SK-N-SH treated with all-trans-retinoic acid at 6 μM for 48 hours (cell line): Measurements from ENCODE around the gene OR51F2.

Experiments used
- ATAC-seq: fragments of 200-7000 bp; cut with Tn5 transposase; 3 replicates; pipeline ENCODE4 v1.9.1; 2020; ENCODE audit warnings: mild to moderate bottlenecking, moderate library complexity
- ARNTL ChIP-seq: fragments of 450-650 bp; formaldehyde crosslinking; IDR thresholded peaks from 2 replicates; pipeline ENCODE4 v1.5.0; 2020; ENCODE audit warnings: low read depth, mild to moderate bottlenecking, moderate library complexity, borderline replicate concordance
- BACH2 ChIP-seq: fragments of 250-450 bp; sonication (Bioruptor Pico); IDR thresholded peaks from 2 replicates; pipeline ENCODE4 v1.9.0; 2021; ENCODE audit warnings: mild to moderate bottlenecking, borderline replicate concordance
- CSDC2 ChIP-seq: fragments of 250-450 bp; sonication (Bioruptor Pico); IDR thresholded peaks from 2 replicates; pipeline ENCODE4 v1.5.0; 2020; ENCODE audit warnings: mild to moderate bottlenecking, moderate library complexity
- ESRRG ChIP-seq: fragments of 250-450 bp; sonication (Bioruptor Pico); IDR thresholded peaks from 2 replicates; pipeline ENCODE4 v1.6.1; 2021; ENCODE audit warnings: mild to moderate bottlenecking
- GLIS3 ChIP-seq: fragments of 250-450 bp; sonication (Bioruptor Pico); IDR thresholded peaks from 2 replicates; pipeline ENCODE4 v1.5.0; 2020; ENCODE audit warnings: mild to moderate bottlenecking, moderate library complexity
- ISL1 ChIP-seq: fragments of 250-450 bp; sonication (Bioruptor Pico); IDR thresholded peaks from 2 replicates; pipeline ENCODE4 v2.1.2; 2022; ENCODE audit warnings: mild to moderate bottlenecking, moderate library complexity
- OSR1 ChIP-seq: fragments of 250-450 bp; sonication (Bioruptor Pico); IDR thresholded peaks from 2 replicates; pipeline ENCODE4 v1.8.0; 2022; ENCODE audit warnings: moderate library complexity, mild to moderate bottlenecking, inconsistent platforms
- PPARA ChIP-seq: fragments of 250-450 bp; sonication (Bioruptor Pico); IDR thresholded peaks from 2 replicates; pipeline ENCODE4 v1.5.0; 2020; ENCODE audit warnings: mild to moderate bottlenecking, borderline replicate concordance
- RARB ChIP-seq: fragments of 250-450 bp; sonication (Bioruptor Pico); IDR thresholded peaks from 2 replicates; pipeline ENCODE4 v1.8.0; 2021; ENCODE audit warnings: mild to moderate bottlenecking, moderate library complexity
- SNAI2 ChIP-seq: fragments of 250-450 bp; sonication (Bioruptor Pico); IDR thresholded peaks from 2 replicates; pipeline ENCODE4 v1.5.0; 2020; ENCODE audit warnings: mild to moderate bottlenecking, moderate library complexity
- TCF4 ChIP-seq: fragments of 250-450 bp; sonication (Bioruptor Pico); IDR thresholded peaks from 2 replicates; pipeline ENCODE4 v1.8.0; 2021; ENCODE audit warnings: mild to moderate bottlenecking, moderate library complexity, borderline replicate concordance
- TOX ChIP-seq: fragments of 250-450 bp; sonication (Bioruptor Pico); IDR thresholded peaks from 2 replicates; pipeline ENCODE4 v1.8.0; 2021; ENCODE audit warnings: mild to moderate bottlenecking, moderate library complexity, borderline replicate concordance
- ZC3H10 ChIP-seq: fragments of 250-450 bp; sonication (Bioruptor Pico); IDR thresholded peaks from 2 replicates; pipeline ENCODE4 v1.5.1; 2021; ENCODE audit warnings: mild to moderate bottlenecking, moderate library complexity
- ZFP30 ChIP-seq: fragments of 450-650 bp; formaldehyde crosslinking; IDR thresholded peaks from 2 replicates; pipeline ENCODE4 v1.5.0; 2022; ENCODE audit warnings: mild to moderate bottlenecking, moderate library complexity
- ZNF565 ChIP-seq: fragments of 450-650 bp; formaldehyde crosslinking; conservative IDR thresholded peaks from 2 replicates; pipeline ENCODE4 v1.5.0; 2020; ENCODE audit warnings: low read depth, mild to moderate bottlenecking, moderate library complexity
- ZNF70 ChIP-seq: fragments of 450-650 bp; formaldehyde crosslinking; IDR thresholded peaks from 2 replicates; pipeline ENCODE4 v1.5.0; 2020; ENCODE audit warnings: mild to moderate bottlenecking, moderate library complexity
- ZNF8 ChIP-seq: fragments of 450-650 bp; formaldehyde crosslinking; IDR thresholded peaks from 2 replicates; pipeline ENCODE4 v1.5.0; 2020; ENCODE audit warnings: mild to moderate bottlenecking, moderate library complexity
- TF ChIP-seq, protein P1 (sequence below): fragments of 250-450 bp; sonication (Bioruptor Pico); IDR thresholded peaks from 2 replicates; pipeline ENCODE4 v1.8.0; 2020; ENCODE audit warnings: mild to moderate bottlenecking, moderate library complexity, borderline replicate concordance
- TF ChIP-seq, protein P2 (sequence below): fragments of 250-450 bp; sonication (Bioruptor Pico); IDR thresholded peaks from 2 replicates; pipeline ENCODE4 v1.5.1; 2020; ENCODE audit warnings: low read depth, mild to moderate bottlenecking, moderate library complexity
- TF ChIP-seq, protein P3 (sequence below): fragments of 250-450 bp; sonication (Bioruptor Pico); IDR thresholded peaks from 2 replicates; pipeline ENCODE4 v1.5.1; 2021; ENCODE audit warnings: mild to moderate bottlenecking, moderate library complexity
- TF ChIP-seq, protein P4 (sequence below): fragments of 250-450 bp; sonication (Bioruptor Pico); IDR thresholded peaks from 2 replicates; pipeline ENCODE4 v1.8.0; 2021; ENCODE audit warnings: low read depth, mild to moderate bottlenecking, moderate library complexity, borderline replicate concordance
- TF ChIP-seq, protein P5 (sequence below): fragments of 250-450 bp; sonication (Bioruptor Pico); IDR thresholded peaks from 2 replicates; pipeline ENCODE4 v1.5.0; 2020; ENCODE audit warnings: mild to moderate bottlenecking, moderate library complexity

Gene OR51F2

DNA sequence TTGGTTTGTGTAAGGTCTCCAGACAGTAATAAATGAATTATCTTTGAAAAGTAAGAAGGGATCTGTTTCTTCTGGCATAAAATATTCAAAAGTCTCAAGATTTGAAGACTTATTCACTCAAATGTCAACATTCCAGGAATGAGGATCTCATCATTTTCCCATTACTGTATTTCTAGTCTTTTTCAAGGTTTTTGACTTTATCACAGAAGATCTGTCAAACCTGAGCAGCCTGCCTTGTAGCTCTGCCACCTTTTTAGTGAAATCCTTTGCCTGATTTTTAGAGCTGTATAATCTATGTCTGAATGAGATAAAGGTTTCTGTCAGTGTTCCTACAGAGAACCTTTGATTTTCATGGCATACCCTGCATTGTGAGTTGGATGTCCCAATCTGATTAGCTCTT lies 4.0 kb downstream of the OR51F2 start:
- no peak for ATAC-seq
- TF ChIP-seq TCF4 (CRISPR knock-in tag): no peak
- TF ChIP-seq TOX (CRISPR knock-in tag): no peak
- TF ChIP-seq, protein P1, sequence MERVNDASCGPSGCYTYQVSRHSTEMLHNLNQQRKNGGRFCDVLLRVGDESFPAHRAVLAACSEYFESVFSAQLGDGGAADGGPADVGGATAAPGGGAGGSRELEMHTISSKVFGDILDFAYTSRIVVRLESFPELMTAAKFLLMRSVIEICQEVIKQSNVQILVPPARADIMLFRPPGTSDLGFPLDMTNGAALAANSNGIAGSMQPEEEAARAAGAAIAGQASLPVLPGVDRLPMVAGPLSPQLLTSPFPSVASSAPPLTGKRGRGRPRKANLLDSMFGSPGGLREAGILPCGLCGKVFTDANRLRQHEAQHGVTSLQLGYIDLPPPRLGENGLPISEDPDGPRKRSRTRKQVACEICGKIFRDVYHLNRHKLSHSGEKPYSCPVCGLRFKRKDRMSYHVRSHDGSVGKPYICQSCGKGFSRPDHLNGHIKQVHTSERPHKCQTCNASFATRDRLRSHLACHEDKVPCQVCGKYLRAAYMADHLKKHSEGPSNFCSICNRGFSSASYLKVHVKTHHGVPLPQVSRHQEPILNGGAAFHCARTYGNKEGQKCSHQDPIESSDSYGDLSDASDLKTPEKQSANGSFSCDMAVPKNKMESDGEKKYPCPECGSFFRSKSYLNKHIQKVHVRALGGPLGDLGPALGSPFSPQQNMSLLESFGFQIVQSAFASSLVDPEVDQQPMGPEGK (CRISPR knock-in tag): no peak
- no peak for TF ChIP-seq ZNF565
- no peak for TF ChIP-seq PPARA (CRISPR knock-in tag)
- TF ChIP-seq RARB: no peak
- TF ChIP-seq ZFP30 (CRISPR knock-in tag): no peak
- TF ChIP-seq ISL1 (CRISPR knock-in tag): no peak
- TF ChIP-seq, protein P2, sequence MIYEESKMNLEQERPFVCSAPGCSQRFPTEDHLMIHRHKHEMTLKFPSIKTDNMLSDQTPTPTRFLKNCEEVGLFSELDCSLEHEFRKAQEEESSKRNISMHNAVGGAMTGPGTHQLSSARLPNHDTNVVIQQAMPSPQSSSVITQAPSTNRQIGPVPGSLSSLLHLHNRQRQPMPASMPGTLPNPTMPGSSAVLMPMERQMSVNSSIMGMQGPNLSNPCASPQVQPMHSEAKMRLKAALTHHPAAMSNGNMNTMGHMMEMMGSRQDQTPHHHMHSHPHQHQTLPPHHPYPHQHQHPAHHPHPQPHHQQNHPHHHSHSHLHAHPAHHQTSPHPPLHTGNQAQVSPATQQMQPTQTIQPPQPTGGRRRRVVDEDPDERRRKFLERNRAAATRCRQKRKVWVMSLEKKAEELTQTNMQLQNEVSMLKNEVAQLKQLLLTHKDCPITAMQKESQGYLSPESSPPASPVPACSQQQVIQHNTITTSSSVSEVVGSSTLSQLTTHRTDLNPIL (CRISPR knock-in tag): no peak
- TF ChIP-seq, protein P3, sequence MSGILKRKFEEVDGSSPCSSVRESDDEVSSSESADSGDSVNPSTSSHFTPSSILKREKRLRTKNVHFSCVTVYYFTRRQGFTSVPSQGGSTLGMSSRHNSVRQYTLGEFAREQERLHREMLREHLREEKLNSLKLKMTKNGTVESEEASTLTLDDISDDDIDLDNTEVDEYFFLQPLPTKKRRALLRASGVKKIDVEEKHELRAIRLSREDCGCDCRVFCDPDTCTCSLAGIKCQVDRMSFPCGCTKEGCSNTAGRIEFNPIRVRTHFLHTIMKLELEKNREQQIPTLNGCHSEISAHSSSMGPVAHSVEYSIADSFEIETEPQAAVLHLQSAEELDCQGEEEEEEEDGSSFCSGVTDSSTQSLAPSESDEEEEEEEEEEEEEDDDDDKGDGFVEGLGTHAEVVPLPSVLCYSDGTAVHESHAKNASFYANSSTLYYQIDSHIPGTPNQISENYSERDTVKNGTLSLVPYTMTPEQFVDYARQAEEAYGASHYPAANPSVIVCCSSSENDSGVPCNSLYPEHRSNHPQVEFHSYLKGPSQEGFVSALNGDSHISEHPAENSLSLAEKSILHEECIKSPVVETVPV: no peak
- no peak for TF ChIP-seq ARNTL
- no peak for TF ChIP-seq ZC3H10
- TF ChIP-seq, protein P4, sequence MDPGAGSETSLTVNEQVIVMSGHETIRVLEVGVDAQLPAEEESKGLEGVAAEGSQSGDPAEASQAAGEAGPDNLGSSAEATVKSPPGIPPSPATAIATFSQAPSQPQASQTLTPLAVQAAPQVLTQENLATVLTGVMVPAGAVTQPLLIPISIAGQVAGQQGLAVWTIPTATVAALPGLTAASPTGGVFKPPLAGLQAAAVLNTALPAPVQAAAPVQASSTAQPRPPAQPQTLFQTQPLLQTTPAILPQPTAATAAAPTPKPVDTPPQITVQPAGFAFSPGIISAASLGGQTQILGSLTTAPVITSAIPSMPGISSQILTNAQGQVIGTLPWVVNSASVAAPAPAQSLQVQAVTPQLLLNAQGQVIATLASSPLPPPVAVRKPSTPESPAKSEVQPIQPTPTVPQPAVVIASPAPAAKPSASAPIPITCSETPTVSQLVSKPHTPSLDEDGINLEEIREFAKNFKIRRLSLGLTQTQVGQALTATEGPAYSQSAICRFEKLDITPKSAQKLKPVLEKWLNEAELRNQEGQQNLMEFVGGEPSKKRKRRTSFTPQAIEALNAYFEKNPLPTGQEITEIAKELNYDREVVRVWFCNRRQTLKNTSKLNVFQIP (CRISPR knock-in tag): no peak
- no peak for TF ChIP-seq OSR1 (CRISPR knock-in tag)

DNA sequence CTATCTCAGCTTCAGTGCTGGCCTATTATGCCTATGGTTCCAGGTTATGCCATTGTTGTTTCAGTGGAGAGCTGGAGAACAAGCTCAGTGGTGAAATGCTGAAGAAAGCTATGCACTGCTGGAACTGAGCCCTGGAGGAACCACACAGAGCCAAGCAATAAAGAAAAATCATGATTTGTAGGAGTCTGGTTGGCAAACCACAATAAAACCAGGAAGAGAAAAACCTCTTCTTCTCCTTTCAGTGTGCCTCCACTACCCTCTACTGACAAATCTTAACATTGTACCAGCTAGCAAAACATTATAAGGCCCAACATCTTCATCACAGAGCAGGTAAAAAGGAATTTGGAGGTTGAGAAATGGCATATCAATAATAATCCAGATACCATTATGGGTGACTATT lies 5.3 kb downstream of the OR51F2 start:
- TF ChIP-seq OSR1 (CRISPR knock-in tag) (no peak), BACH2 (no peak), GLIS3 (CRISPR knock-in tag) (no peak), ZC3H10 (no peak), CSDC2 (CRISPR knock-in tag) (no peak), ARNTL (no peak), SNAI2 (CRISPR knock-in tag) (no peak), ESRRG (CRISPR knock-in tag) (no peak), ZNF70 (no peak), TCF4 (CRISPR knock-in tag) (no peak), PPARA (CRISPR knock-in tag) (no peak), ZFP30 (CRISPR knock-in tag) (no peak), ZNF8 (CRISPR knock-in tag) (no peak)
- TF ChIP-seq, protein P2 (CRISPR knock-in tag): no peak
- ATAC-seq: no peak

DNA sequence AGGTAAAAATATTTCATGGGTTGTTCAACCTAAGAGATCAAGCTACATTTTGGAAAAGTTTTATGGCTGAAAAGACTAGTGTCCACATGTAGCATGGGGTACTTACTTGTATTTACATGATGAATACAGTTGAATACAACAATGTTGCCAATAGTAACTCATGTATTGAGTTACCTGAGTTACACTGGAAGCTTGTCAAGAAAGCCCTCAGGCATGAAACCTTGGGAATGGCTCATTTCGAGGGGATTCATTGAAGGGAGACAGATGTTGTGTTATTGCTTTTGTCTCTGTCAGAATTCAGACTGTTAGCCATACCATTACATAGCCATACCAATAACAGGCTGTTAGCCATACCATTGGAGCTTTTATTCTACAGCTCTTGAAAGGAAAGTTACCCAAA lies 9.2 kb downstream of the OR51F2 start:
- TF ChIP-seq, protein P5, sequence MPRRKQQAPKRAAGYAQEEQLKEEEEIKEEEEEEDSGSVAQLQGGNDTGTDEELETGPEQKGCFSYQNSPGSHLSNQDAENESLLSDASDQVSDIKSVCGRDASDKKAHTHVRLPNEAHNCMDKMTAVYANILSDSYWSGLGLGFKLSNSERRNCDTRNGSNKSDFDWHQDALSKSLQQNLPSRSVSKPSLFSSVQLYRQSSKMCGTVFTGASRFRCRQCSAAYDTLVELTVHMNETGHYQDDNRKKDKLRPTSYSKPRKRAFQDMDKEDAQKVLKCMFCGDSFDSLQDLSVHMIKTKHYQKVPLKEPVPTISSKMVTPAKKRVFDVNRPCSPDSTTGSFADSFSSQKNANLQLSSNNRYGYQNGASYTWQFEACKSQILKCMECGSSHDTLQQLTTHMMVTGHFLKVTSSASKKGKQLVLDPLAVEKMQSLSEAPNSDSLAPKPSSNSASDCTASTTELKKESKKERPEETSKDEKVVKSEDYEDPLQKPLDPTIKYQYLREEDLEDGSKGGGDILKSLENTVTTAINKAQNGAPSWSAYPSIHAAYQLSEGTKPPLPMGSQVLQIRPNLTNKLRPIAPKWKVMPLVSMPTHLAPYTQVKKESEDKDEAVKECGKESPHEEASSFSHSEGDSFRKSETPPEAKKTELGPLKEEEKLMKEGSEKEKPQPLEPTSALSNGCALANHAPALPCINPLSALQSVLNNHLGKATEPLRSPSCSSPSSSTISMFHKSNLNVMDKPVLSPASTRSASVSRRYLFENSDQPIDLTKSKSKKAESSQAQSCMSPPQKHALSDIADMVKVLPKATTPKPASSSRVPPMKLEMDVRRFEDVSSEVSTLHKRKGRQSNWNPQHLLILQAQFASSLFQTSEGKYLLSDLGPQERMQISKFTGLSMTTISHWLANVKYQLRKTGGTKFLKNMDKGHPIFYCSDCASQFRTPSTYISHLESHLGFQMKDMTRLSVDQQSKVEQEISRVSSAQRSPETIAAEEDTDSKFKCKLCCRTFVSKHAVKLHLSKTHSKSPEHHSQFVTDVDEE (CRISPR knock-in tag): no peak
- TF ChIP-seq RARB (no peak), ISL1 (CRISPR knock-in tag) (no peak), ZNF565 (no peak)
- no peak for ATAC-seq
